ENCODE data around the gene METTL24. TPM values are rescaled to one million over a fixed set of nuclear protein-coding genes. Genes with fewer than 3 reads are reported as not detected.

The METTL24 gene
- total and polyA plus RNA-seq, 2 of the 13 experiments (the other 11 are each of a cell fraction or from before 2014, with no cell fraction given), result not detected

GRCh38 chr6:110271732-110272022, 86.5 kb downstream of the METTL24 start:
- no peak overlapping the region for H3K9ac ChIP-seq (ENCODE audit: insufficient read depth, low read depth, low read length)
- no peaks in the 10 kb centered on the region for H3K27me3 ChIP-seq (ENCODE audit: control insufficient read depth in 1 of 2, insufficient read depth in 2 of 2, low read length in 2 of 2)
- no TSS peak for BruUV-seq (replicated peaks)
- H4K20me1 ChIP-seq (ENCODE audit: insufficient read depth, low read length), result no peaks in the 10 kb centered on the region
- WGBS (ENCODE audit: low lambda C conversion rate), result 0% methylated on average over 1 of the region's 1 CpG
- no peak for ATAC-seq
- TF ChIP-seq SRF (IDR thresholded peaks at IDR 0.05; ENCODE audit: low read depth, low read length) (no peak), MAFF (IDR thresholded peaks at IDR 0.05; ENCODE audit: low read depth, low read length) (peak; percentile 97), MAFK (conservative IDR thresholded peaks at IDR 0.05 in 1 of 2, IDR thresholded peaks at IDR 0.05 in 1 of 2; ENCODE audit: low read length in 2 of 2) (peak; percentile 96 to 98)
- no peak overlapping the region for H3K4me3 ChIP-seq (replicated peaks in 1 of 3; ENCODE audit: insufficient read depth in 1 of 3, low read depth in 2 of 3, low read length in 3 of 3)
- H3K79me2 ChIP-seq (ENCODE audit: insufficient read depth, low read length), result no peaks in the 10 kb centered on the region
- H3K4me1 ChIP-seq (ENCODE audit: insufficient read depth, low read length), result peaks cover 15% of the 10 kb centered on the region
- no peaks in the 10 kb centered on the region for H3K36me3 ChIP-seq (replicated peaks in 1 of 2; ENCODE audit: control insufficient read depth in 1 of 2, insufficient read depth in 2 of 2, low read length in 2 of 2)
- CTCF ChIA-PET (ENCODE audit: low intra/inter-chr PET ratio, low total read pairs), result no interaction called here
- POLR2A ChIA-PET, result no interaction called here
- no peak overlapping the region for H3K4me2 ChIP-seq (ENCODE audit: low read depth, low read length)
- no peak for DNase-seq (ENCODE audit: low spot score)
- intact Hi-C loops (cut with micrococcal nuclease; ENCODE audit: unreplicated experiment), result no loop called here
- H3K27ac ChIP-seq (ENCODE audit: extremely low read length, insufficient read depth, low read length), result no peak overlapping the region
- H2AFZ ChIP-seq (ENCODE audit: low read length), result no peak overlapping the region
- no peak for FAIRE-seq
- H3K9me3 ChIP-seq (ENCODE audit: low read length), result no peaks in the 10 kb centered on the region
- in situ Hi-C loops (cut with HindIII; ENCODE audit: extremely low pct_ligation_motif_present, low pct_unique_long_range_greater_than_20kb), result no loop called here

GRCh38 chr6:110270165-110270564, 88.0 kb downstream of the METTL24 start:
- in situ Hi-C loops (cut with HindIII; ENCODE audit: extremely low pct_ligation_motif_present, low pct_unique_long_range_greater_than_20kb) (no loop called here), intact Hi-C loops (cut with micrococcal nuclease; ENCODE audit: unreplicated experiment) (no loop called here)
- ChIA-PET CTCF (ENCODE audit: low intra/inter-chr PET ratio, low total read pairs) (no interaction called here), POLR2A (no interaction called here)
- BruUV-seq (replicated peaks), result no TSS peak
- Histone ChIP-seq H3K4me3 (replicated peaks in 1 of 3; ENCODE audit: insufficient read depth in 1 of 3, low read depth in 2 of 3, low read length in 3 of 3) (no peak overlapping the region), H3K36me3 (replicated peaks in 1 of 2; ENCODE audit: control insufficient read depth in 1 of 2, insufficient read depth in 2 of 2, low read length in 2 of 2) (no peaks in the 10 kb centered on the region), H3K4me2 (ENCODE audit: low read depth, low read length) (no peak overlapping the region), H2AFZ (ENCODE audit: low read length) (no peak overlapping the region), H3K27ac (ENCODE audit: extremely low read length, insufficient read depth, low read length) (no peak overlapping the region), H3K79me2 (ENCODE audit: insufficient read depth, low read length) (no peaks in the 10 kb centered on the region), H3K9me3 (ENCODE audit: low read length) (no peaks in the 10 kb centered on the region), H4K20me1 (ENCODE audit: insufficient read depth, low read length) (no peaks in the 10 kb centered on the region), H3K27me3 (ENCODE audit: control insufficient read depth in 1 of 2, insufficient read depth in 2 of 2, low read length in 2 of 2) (no peaks in the 10 kb centered on the region), H3K9ac (ENCODE audit: insufficient read depth, low read depth, low read length) (no peak overlapping the region), H3K4me1 (ENCODE audit: insufficient read depth, low read length) (peaks cover 15% of the 10 kb centered on the region)
- no peak for ATAC-seq
- 69% methylated on average over 4 of the region's 4 CpGs for WGBS (ENCODE audit: low lambda C conversion rate)
- DNase-seq (ENCODE audit: low spot score), result no peak
- no peak for FAIRE-seq
- TF ChIP-seq ZNF629 (CRISPR knock-in tag; conservative IDR thresholded peaks at IDR 0.05) (no peak), RARG (CRISPR knock-in tag; IDR thresholded peaks at IDR 0.05; ENCODE audit: low read depth) (no peak), GABPA (IDR thresholded peaks at IDR 0.05; ENCODE audit: low read depth, low read length) (no peak), GABPA (CRISPR knock-in tag; IDR thresholded peaks at IDR 0.05; ENCODE audit: low read depth) (no peak), ZSCAN21 (CRISPR knock-in tag; IDR thresholded peaks at IDR 0.05; ENCODE audit: borderline replicate concordance) (no peak), ZMAT3 (CRISPR knock-in tag; conservative IDR thresholded peaks at IDR 0.05) (no peak), ZNF33A (CRISPR knock-in tag; IDR thresholded peaks at IDR 0.05; ENCODE audit: borderline replicate concordance) (no peak), FOXO4 (CRISPR knock-in tag; conservative IDR thresholded peaks at IDR 0.05) (no peak), MYPOP (CRISPR knock-in tag; IDR thresholded peaks at IDR 0.05) (no peak), KDM2A (CRISPR knock-in tag; IDR thresholded peaks at IDR 0.05; ENCODE audit: borderline replicate concordance, low read depth) (no peak), ZSCAN31 (CRISPR knock-in tag; IDR thresholded peaks at IDR 0.05; ENCODE audit: low read depth) (no peak), MAFG (CRISPR knock-in tag; IDR thresholded peaks at IDR 0.05) (no peak), HMGA1 (CRISPR knock-in tag; conservative IDR thresholded peaks at IDR 0.05) (no peak), ZNF713 (CRISPR knock-in tag; IDR thresholded peaks at IDR 0.05) (no peak)

All from HepG2 (cell line).